Measurements from ENCODE around the gene ST3GAL2. TPM values are rescaled to one million over a fixed set of nuclear protein-coding genes. Genes with fewer than 3 reads are reported as not detected.

Gene ST3GAL2
- total RNA-seq, 1 donor from 2014 or later = 67.6 TPM

DNA sequence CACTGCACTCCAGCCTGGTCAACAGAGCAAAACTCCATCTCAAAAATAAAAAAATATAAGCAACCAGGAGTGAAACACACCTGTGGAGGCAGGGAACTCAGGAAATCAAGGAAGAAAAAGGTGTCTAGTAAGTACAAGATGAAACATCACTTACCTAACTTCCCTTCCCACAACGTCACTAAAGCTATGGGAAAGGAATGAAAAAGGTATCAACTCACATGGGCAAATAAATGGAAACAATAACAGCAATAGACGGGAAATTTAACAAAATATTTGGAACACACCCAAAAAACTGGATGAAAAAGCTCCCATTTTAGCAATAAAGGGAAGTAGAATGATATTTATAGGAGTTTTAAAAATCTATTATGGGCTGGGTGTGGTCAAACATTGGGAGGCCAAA lies 61.1 kb downstream of the ST3GAL2 start:
- H3K36me3 Mint-ChIP-seq (ENCODE audit: unreplicated experiment) = peaks cover 23% of the 10 kb centered on the region
- no peaks in the 10 kb centered on the region for H3K27me3 Mint-ChIP-seq (ENCODE audit: unreplicated experiment)
- H3K4me3 Mint-ChIP-seq (ENCODE audit: unreplicated experiment) = no peak overlapping the region
- DNase-seq (ENCODE audit: extremely low spot score, unreplicated experiment) = no peak
- H3K4me1 Mint-ChIP-seq (ENCODE audit: unreplicated experiment) = peaks cover 20% of the 10 kb centered on the region
- H3K27ac Mint-ChIP-seq (ENCODE audit: unreplicated experiment) = no peak overlapping the region
- no peak for TF ChIP-seq CTCF (IDR thresholded peaks at IDR 0.05)
- H3K9me3 Mint-ChIP-seq (ENCODE audit: unreplicated experiment) = no peaks in the 10 kb centered on the region

DNA sequence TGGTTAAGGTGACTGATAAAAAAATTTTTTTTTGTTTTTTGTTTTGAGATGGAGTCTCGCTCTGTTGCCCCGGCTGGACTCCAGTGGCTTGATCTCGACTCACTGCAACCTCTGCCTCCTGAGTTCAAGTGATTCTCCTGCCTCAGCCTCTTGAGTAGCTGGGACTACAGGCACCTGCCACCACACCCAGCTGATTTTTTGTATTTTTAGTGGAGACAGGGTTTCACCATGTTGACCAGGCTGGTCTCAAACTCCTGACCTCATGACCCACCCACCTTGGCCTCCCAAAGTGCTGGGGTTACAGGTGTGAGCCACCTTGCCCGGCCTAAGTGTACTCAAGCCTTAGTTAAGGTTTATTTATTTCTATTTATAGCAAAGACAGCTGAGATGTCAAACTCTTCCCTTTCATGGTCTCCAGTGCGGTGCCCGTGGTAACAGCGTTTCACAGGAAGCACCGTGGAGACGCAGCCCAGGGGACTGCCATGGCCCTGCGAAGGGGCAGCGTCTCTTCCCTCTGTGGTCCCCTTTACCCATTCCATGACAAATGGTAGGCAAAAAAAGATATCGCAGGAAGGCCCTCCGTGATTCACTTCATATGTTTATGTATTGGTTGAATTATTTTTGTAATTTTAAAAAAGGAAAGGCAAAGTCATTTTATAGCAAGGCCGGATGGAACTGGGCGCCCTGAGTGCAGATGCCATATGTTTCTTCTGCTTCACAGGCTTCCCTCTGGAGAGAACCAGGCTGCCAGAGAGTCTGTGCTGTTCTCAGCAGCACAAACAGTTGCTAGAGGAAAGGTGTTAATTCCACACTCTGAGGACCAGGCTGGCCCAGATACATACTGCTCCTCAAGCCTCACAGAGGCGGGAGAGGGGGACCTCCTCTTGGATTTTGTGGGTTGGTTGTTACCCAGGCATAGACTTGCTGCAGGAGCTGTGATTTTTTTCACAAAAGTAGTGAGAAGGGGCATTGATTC lies 63.0 kb downstream of the ST3GAL2 start:
- TF ChIP-seq CTCF (IDR thresholded peaks at IDR 0.05) = no peak
- H3K4me3 Mint-ChIP-seq (ENCODE audit: unreplicated experiment) = no peak overlapping the region

DNA sequence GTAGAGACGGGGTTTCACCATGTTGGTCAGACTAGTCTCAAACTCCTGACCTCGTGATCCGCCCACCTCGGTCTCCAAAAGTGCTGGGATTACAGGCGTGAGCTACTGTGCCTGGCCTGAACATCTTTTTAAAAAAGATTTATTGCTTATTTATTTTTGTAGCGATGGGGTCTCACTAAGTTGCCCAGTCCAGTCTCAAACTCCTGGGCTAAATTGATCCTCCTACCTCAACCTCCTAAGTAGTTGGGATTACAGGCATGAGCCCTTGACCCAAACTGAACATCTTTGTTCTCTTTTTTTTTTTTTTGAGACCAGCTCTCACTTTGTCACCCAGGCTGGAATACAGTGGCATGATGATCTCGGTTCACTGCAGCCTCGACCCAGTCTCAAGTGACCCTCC lies 64.7 kb downstream of the ST3GAL2 start:
- Mint-ChIP-seq H3K9me3 (ENCODE audit: unreplicated experiment) (no peaks in the 10 kb centered on the region), H3K27me3 (ENCODE audit: unreplicated experiment) (no peaks in the 10 kb centered on the region), H3K36me3 (ENCODE audit: unreplicated experiment) (peaks cover 34% of the 10 kb centered on the region), H3K4me1 (ENCODE audit: unreplicated experiment) (peaks cover 10% of the 10 kb centered on the region), H3K27ac (ENCODE audit: unreplicated experiment) (no peak overlapping the region), H3K4me3 (ENCODE audit: unreplicated experiment) (no peak overlapping the region)
- TF ChIP-seq CTCF (IDR thresholded peaks at IDR 0.05) = no peak
- no peak for DNase-seq (ENCODE audit: extremely low spot score, unreplicated experiment)

More for the DNA sequence above, 63.0 kb downstream of the ST3GAL2 start:
- no peaks in the 10 kb centered on the region for H3K27me3 Mint-ChIP-seq (ENCODE audit: unreplicated experiment)
- no peaks in the 10 kb centered on the region for H3K9me3 Mint-ChIP-seq (ENCODE audit: unreplicated experiment)
- no peak for DNase-seq (ENCODE audit: extremely low spot score, unreplicated experiment)
- H3K27ac Mint-ChIP-seq (ENCODE audit: unreplicated experiment) = peak overlapping the region; percentile 56
- H3K36me3 Mint-ChIP-seq (ENCODE audit: unreplicated experiment) = peaks cover 29% of the 10 kb centered on the region
- peaks cover 18% of the 10 kb centered on the region for H3K4me1 Mint-ChIP-seq (ENCODE audit: unreplicated experiment)

GRCh38 chr16:70372921-70373728 lies 65.8 kb downstream of the ST3GAL2 start:
- H3K4me1 Mint-ChIP-seq (ENCODE audit: unreplicated experiment) = peaks cover 8% of the 10 kb centered on the region
- H3K4me3 Mint-ChIP-seq (ENCODE audit: unreplicated experiment) = no peak overlapping the region
- no peak for DNase-seq (ENCODE audit: extremely low spot score, unreplicated experiment)
- no peaks in the 10 kb centered on the region for H3K9me3 Mint-ChIP-seq (ENCODE audit: unreplicated experiment)
- no peaks in the 10 kb centered on the region for H3K27me3 Mint-ChIP-seq (ENCODE audit: unreplicated experiment)
- H3K36me3 Mint-ChIP-seq (ENCODE audit: unreplicated experiment) = peaks cover 40% of the 10 kb centered on the region
- H3K27ac Mint-ChIP-seq (ENCODE audit: unreplicated experiment) = no peak overlapping the region
- no peak for TF ChIP-seq CTCF (IDR thresholded peaks at IDR 0.05)

- no peak overlapping the region for H3K27ac Mint-ChIP-seq (ENCODE audit: unreplicated experiment)
- no peak for DNase-seq (ENCODE audit: extremely low spot score, unreplicated experiment)
- H3K4me3 Mint-ChIP-seq (ENCODE audit: unreplicated experiment) = no peak overlapping the region
- H3K9me3 Mint-ChIP-seq (ENCODE audit: unreplicated experiment) = no peaks in the 10 kb centered on the region
- H3K27me3 Mint-ChIP-seq (ENCODE audit: unreplicated experiment) = no peaks in the 10 kb centered on the region
- TF ChIP-seq CTCF (IDR thresholded peaks at IDR 0.05) = no peak
- H3K4me1 Mint-ChIP-seq (ENCODE audit: unreplicated experiment) = peaks cover 5% of the 10 kb centered on the region
- H3K36me3 Mint-ChIP-seq (ENCODE audit: unreplicated experiment) = peaks cover 40% of the 10 kb centered on the region
Observed at GRCh38 chr16:70370924-70371323, 68.0 kb downstream of the ST3GAL2 start.
